Colon (tissue), 2 donors: ENCODE results near the gene SLC31A1.
"Not testable (repeated sequence)": the region's sequence is repeated elsewhere in the genome, so short reads cannot be mapped to it uniquely, and the experiment has no call there.

ENCODE experiments used
- FAIRE-seq: peaks from 2 replicates; lab custom pipeline; 2012; peaks lifted over from hg19 to GRCh38; lab: Jason Lieb, UNC
- donor health status: control.
- donor health status: control.

SLC31A1 gene

DNA sequence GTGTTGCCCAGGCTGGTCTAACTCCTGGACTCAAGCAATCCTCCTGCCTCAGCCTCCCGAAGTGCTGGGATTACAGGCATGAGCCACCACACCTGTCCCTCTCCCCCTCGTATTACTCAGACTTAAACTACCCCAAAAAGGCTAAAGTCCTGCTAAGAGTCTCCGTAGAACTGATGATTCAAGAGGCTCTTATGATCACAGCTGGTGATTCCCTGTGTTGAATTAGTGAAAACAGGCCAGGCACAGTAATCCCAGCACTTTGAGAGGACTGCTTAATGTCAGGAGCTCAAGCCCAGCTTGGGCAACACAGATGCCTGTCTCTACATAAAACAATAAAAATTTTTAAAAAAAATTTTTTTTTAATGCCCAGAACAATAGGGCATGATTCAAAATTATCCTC lies 44.8 kb downstream of the SLC31A1 start:
- FAIRE-seq = no peak

DNA sequence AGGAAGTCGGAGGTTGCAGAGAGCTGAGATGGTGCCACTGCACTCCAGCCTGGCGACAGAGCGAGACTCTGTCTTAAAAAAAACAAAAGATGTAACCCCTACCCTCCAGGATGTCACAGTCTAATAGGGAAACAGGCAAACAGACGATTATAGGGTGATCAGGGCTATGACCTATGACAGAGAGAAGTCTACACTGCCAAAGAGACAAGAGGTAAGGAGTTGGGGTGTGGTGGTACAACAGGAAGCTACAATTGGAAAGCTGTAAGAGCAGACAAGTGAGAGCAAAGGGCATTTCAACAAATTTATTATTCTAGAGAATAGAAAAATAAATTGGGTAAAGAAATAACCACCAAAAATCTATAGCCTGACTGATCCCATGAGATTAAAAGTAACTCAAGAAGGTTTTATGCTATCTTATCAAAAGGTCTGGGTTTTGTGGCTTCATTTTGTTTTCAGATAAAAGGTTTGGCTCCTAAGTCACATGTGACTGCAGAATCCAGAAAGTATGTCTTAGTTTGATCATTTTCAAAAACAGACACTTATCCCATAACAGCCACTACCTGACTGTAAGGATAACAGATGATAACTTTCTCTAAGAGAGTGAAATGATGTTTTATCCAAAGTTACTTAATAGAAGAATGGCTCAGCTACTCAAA lies 46.7 kb downstream of the SLC31A1 start:
- FAIRE-seq = no peak

DNA sequence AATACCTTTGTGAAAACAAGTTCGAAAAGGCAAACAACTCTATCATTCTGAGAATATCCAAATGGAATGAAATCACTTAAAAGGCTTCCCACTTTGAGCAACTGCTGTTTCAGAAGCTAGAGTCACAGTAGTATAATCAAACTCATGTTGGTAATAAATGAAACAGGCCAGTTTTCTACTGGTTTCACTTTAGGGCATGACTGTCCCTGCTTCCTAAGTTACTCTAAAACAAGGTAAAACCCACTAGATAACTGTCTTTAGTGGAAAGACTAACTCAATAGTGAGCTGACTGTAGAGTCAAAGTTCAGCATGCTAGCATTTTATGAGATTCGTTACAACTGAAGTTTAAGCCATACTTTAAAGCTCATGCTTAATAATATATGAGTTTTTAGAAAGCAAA lies 48.0 kb downstream of the SLC31A1 start:
- no peak for FAIRE-seq

DNA sequence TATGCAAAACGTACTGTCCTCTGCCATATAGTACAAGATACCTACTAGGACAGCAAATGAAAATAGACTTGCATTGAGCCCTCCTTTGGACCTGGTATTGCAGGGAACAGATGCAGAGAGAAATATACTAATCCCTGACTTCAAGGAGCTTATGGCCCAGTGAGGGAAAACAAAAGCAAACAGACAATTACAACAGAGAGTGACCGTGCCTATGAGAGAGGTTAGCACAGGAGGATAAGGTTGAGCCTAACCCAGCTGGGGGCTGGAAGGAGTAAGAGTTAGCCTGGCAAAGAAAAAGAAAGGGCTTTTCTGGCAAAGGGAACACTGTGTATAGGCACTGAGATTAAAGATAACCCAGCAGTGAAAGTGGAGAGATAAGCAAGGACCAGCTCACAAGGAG lies 48.5 kb downstream of the SLC31A1 start:
- no peak for FAIRE-seq

GRCh38 chr9:113274474-113275156 lies 53.3 kb downstream of the SLC31A1 start:
- FAIRE-seq = no peak

DNA sequence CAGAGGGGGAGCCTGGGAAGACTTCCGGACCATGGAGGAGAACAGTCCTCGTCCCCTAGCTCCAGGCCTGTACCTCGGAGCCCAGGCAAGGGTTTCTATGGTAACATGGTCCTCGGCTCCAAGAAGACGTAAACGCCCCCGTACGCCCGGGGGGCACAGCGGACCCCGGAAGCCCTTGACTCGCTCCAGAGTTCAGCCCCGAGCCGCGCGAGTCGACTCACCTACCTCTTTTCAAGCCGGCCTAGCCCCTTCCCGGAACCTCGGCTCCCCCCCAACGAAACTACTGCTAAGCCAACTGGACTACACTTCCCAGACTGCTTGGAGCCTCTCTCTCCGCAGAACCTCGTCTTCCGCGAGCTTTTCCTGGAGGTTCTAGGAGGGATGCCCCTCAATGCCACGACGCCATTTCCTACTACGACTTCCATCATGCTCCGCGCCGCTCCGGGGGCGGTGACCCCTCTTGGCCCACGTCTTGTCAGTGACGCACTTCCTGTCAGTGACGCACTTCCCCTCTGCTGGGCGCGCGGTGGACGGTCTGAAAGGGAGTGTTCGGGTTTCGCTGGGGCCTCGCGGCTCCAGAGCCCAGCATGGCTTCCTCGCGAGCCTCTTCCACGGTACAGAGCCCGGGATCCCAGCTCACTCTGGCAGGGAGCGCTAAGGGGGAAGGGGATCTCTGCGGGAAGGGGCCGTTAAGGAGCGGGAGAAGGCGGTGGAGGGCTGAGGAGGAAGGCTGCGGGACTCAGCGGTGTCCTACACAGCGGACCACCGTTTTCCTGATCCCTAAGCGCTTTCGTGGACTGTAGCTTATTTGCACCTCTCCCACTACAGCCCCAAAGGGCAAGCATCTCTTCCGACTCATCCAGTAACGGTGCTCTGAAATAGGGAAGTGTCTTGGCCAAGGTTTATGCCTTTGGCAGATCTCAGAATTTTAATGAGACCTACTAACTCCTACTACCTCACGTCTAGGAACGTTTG lies 54.1 kb downstream of the SLC31A1 start, which contains the start of the genes CDC26 and PRPF4:
TSS of gene CDC26 (minus strand) at position 416 of the 975 bp plus-strand sequence. CDS start 3,065 bp downstream, outside the sequence.
TSS of gene PRPF4 (plus strand) at position 502 of the 975 bp plus-strand sequence. CDS start at position 588, 86 bp downstream.
- no peak for FAIRE-seq

DNA sequence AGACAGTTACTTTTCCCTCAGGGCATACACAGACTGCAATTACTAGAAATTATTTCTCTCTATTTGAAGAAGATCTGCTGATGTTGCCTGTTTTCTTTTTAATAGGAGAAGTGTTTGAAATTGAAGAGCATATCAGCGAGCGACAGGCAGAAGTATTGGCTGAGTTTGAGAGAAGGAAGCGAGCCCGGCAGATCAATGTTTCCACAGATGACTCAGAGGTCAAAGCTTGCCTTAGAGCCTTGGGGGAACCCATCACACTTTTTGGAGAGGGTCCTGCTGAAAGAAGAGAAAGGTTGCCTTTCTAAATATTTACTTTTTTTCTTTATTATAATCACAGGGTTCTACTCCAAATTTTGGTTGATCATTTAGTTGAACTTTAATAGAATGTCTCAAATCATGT lies 57.5 kb downstream of the SLC31A1 start:
- FAIRE-seq = no peak

DNA sequence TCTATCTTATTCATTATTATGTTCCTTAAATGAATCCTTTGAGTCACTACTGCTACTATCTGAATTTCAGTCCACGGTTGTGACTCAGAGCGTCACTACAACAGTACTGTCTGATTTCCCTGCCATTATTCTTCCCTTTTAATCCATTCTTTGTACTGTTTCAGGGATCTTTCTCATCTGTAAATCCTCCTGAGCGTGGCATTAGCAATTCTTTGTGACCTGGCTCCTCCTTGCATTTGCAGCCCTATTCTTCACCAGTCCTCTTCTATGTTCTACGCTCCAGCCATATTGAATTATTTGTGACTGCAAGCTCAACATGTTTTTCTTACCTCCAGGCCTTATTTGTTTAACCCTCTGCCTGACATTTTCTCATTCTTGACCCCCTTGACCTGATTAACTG lies 60.0 kb downstream of the SLC31A1 start:
- FAIRE-seq = no peak

GRCh38 chr9:113289091-113289490 lies 67.7 kb downstream of the SLC31A1 start:
- FAIRE-seq = no peak

- FAIRE-seq = no peak
These were observed 68.8 kb downstream of the SLC31A1 start for GRCh38 chr9:113290052-113290607.

- FAIRE-seq = no peak
These were observed 72.0 kb downstream of the SLC31A1 start for GRCh38 chr9:113293285-113293878.

- FAIRE-seq = not testable (repeated sequence)
These were observed 74.9 kb downstream of the SLC31A1 start for GRCh38 chr9:113296247-113296646.

DNA sequence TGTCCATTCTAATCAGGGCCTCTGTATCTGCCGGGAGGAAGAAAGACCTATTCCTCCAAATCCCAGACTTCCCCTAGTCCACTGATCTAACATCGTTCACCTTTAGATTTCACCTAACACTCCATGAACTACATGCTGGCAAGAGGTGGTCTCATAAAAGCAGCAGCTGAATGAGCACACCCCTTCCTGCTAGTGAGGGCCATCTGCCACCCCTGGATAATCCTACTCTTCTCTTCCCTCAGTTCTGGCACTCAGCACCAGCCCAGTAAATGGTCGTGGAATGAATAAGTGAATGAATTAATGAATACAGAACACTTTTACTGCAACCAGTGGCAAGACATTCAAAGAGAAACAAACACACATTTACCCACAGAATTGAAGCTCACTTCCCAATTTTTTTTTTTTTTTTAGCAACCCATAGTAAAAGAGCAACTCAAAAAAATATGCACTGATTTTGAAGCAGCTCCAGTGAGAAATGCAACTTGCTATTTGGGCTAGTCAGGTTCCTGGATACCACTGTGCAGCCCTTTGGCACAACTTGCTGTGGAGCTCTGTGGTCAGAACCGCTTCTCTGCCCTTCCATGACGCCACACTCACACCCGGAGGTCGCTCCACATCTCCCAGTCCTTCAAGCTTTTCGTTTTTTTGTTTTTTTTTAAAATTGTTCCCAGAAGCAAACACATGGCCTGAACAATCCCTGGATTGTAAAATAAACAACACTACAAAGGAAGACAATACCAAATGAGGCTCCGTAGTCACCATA lies 75.6 kb downstream of the SLC31A1 start:
- FAIRE-seq = no peak

GRCh38 chr9:113298311-113298710 lies 77.0 kb downstream of the SLC31A1 start:
- FAIRE-seq = no peak

DNA sequence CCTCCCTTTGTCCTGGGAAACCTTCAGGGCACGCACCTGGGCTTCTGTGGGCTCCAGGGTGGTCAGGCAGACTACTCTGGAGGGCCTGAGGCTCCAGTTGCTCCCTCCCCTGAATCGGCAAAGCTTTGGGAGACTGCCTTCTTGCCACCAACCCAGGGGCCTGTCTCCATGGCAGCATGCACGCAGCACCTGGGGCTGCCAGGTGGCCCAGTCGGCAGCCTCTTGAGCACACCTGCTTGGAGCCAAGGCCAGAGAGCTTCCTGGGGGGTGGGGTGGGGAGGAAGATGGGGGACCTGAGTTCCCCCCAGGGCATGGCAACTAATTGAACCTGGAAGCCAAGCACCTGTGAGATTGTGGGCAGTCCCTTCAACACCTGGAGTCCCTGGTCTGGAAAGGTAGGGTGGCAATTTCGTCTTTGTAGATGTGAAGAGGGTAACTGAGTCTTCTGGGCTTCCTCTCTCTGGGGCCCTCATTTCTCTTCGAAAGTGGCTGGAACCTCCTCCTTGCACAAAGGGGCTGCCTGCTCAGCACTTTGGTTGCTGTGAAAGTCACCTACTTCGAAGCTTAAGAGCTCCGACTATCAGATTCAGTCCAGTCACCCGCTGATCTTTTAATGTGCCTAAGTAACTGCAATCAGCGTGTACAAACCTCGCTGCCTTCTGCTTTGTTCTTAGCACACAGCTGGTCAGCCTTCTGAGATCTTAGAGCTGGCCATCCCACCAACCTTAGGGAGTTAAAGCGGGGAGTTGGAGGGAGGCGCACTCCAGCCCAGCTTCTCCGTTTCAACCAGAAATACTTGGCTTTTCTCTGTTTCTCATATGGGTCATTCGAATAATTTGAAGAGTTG lies 77.8 kb downstream of the SLC31A1 start:
- FAIRE-seq = no peak

DNA sequence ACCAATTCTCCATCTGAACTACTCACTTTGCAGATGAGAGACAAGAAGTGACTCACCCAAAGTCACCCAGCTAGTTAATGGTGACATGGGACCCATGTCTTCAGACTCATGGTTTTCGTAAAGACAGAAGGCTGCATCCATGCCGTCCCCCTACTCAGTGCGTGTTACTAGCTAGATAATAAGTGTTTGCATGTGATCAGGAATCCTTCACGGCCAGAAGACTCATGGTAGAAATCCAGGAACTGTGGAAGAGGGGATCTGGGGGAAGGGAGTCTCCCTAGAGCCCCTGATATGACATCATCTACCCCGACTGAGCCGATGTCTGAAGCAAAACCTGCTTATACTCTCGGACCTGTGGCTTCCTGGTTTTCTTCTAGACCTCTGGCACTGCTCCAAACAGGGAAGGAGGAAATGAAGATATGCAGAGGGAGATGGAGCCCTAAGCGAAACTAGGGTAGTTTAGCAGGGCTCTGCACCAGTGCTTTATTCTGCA lies 78.5 kb downstream of the SLC31A1 start:
- FAIRE-seq = no peak

GRCh38 chr9:113301548-113301947 lies 80.2 kb downstream of the SLC31A1 start:
- no peak for FAIRE-seq

- no peak for FAIRE-seq
These were observed 81.6 kb downstream of the SLC31A1 start, which contains the start of gene RNF183 for GRCh38 chr9:113302792-113303418. RNF183 (minus strand) TSS chr9:113303376; CDS start chr9:113298184, 5,192 bp downstream.

GRCh38 chr9:113306566-113306965 lies 85.2 kb downstream of the SLC31A1 start:
- FAIRE-seq = no peak
